AG04450 (cell line): ENCODE data around the gene ABL2. TPM values are rescaled to one million over a fixed set of nuclear protein-coding genes. Genes with fewer than 3 reads are reported as not detected.

Source experiments
- CTCF ChIA-PET: fragments of 300-600, 350-600 bp; formaldehyde crosslinking; extraction: SDS; loops from one replicate; lab custom pipeline; 2022; ENCODE audit warnings: antibody characterized with exemption, inconsistent platforms; lab: Charles Lee
- POLR2A ChIA-PET: fragments of 350-600 bp; formaldehyde crosslinking; extraction: SDS; loops from one replicate; lab custom pipeline; 2021; ENCODE audit warnings: antibody characterized with exemption, inconsistent platforms; lab: Yijun Ruan, JAX
- DNase-seq: peaks from one replicate; pipeline ENCODE4 v3.0.0-alpha.2; 2011; ENCODE audit warnings: low read depth, low spot score
- H3K27ac ChIP-seq: one replicate; pipeline ENCODE4 v1.5.1; 2012; ENCODE audit warnings: low read depth, low read length, control low read depth
- H3K27me3 ChIP-seq: one replicate; pipeline ENCODE4 v1.6.0; 2012; ENCODE audit warnings: low read length; ENCODE audit not compliant: control insufficient read depth, insufficient read depth
- H3K4me3 ChIP-seq: 2 replicates; pipeline ENCODE4 v1.5.1; 2011; ENCODE audit warnings: mild to moderate bottlenecking, low read depth, low read length, control low read depth
- H3K9me3 ChIP-seq: 2 replicates; pipeline ENCODE4 v1.5.1; 2012; ENCODE audit warnings: low read length; ENCODE audit not compliant: control insufficient read depth, insufficient read depth
- CTCF ChIP-seq: IDR thresholded peaks from 2 replicates; pipeline ENCODE4 v1.5.1; 2011; ENCODE audit warnings: low read depth, low read length, control low read depth, inconsistent platforms
- polyA plus RNA-seq: library from polyadenylated mRNA; depleted of rRNA; stranded (reverse); fragments of >200 nt; gene quantifications from 2 replicates; pipeline ENCODE4 v1.2.3, GENCODE V29; 2011

The ABL2 gene
- polyA plus RNA-seq, 1 experiment: 13.9 TPM

DNA sequence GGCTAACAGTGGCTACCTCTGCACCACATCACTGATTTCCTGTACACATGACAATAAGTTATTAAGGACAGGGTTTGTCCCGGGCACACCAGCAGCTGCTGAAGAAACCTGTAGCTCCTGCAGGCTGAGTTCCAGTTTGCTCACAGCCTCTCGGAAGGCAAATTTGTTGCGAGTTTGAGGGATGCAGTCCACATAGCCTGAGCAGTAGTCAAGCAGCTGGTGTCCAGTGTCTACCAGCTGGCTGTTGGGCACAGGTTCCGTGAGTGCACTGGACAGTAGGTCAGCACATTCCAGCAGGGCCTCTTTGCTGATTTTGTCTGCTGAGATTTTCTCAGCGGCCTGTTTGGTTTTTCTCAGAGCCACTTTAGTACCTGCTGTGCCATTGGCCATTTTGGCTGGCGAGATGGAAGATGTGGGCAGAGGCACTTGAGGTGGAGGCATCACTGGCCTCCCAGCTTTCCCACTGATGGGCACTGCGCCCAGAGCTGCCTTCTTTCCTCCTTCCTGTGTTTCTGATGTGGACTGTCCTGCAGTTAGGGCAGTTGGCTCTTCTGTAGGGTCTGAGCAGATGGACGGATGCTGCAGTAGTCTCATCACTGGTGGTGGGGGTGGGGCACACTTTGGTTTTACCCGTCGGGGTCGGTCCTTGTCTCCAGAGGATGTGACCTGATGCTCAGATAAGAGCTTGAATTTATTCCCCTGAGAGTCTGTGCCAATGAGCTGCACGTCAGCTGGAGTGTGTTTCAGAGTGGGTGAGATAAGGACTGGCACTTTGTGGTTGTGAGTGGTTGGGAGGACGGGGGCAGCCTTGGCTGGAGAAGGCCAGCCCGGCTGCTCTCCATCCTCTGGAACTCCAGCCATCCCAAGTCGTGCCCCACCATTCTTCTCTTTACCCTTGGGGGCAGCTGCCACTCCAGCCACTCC lies 121.5 kb downstream of the ABL2 start:
- no peak for DNase-seq
- CTCF ChIA-PET: interaction anchor here (0.8 to 2.9 kb wide), 2 partner anchors 12 to 808 kb away, joined by 3 to 18 read pairs; no protein-coding TSS in a partner anchor
- H3K4me3 ChIP-seq: no peak overlapping the region
- H3K9me3 ChIP-seq: no peaks in the 10 kb centered on the region
- no peaks in the 10 kb centered on the region for H3K27me3 ChIP-seq
- no peak overlapping the region for H3K27ac ChIP-seq
- no peak for TF ChIP-seq CTCF
- POLR2A ChIA-PET: no interaction called here

DNA sequence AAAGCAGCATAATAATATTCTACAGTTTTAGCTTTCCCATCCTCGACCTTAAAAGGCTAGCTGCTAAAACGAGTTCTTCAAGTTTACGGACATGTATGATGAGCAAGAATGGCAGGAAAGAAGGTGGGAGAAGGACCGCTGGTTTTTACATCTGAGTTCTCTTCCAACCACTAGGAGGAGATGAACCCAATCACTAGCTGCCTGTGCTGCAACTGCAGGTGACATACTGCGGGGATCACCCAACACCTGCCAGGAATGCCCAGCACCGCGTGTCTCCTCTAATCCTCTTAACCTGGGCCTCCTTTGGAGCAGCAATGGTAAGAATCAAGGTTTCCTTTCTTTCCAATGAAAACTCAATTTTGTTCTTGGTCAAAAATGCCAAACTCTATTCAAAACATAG lies 124.1 kb downstream of the ABL2 start:
- ChIA-PET POLR2A (no interaction called here), CTCF (interaction anchor here (0.9 to 2.0 kb wide), 6 partner anchors 11 to 265 kb away, joined by 3 to 11 read pairs (median 4); no protein-coding TSS in a partner anchor)
- Histone ChIP-seq H3K27ac (no peak overlapping the region), H3K27me3 (no peaks in the 10 kb centered on the region), H3K9me3 (no peaks in the 10 kb centered on the region), H3K4me3 (no peak overlapping the region)
- TF ChIP-seq CTCF: peak; percentile 50
- no peak for DNase-seq

GRCh38 chr1:179104611-179105250 lies 124.7 kb downstream of the ABL2 start:
- DNase-seq: no peak
- CTCF ChIA-PET: interaction anchor here (2.0 kb wide), 1 partner anchor 89 kb away, joined by 7 read pairs; no protein-coding TSS in a partner anchor
- H3K9me3 ChIP-seq: no peaks in the 10 kb centered on the region
- POLR2A ChIA-PET: no interaction called here
- no peak overlapping the region for H3K27ac ChIP-seq
- H3K4me3 ChIP-seq: no peak overlapping the region
- H3K27me3 ChIP-seq: no peaks in the 10 kb centered on the region
- no peak for TF ChIP-seq CTCF

- Histone ChIP-seq H3K9me3 (no peaks in the 10 kb centered on the region), H3K4me3 (no peak overlapping the region), H3K27me3 (no peaks in the 10 kb centered on the region), H3K27ac (no peak overlapping the region)
- no peak for TF ChIP-seq CTCF
- DNase-seq: no peak
- POLR2A ChIA-PET: no interaction called here
- CTCF ChIA-PET: no interaction called here
Measured at GRCh38 chr1:179103999-179104398, 125.5 kb downstream of the ABL2 start.

DNA sequence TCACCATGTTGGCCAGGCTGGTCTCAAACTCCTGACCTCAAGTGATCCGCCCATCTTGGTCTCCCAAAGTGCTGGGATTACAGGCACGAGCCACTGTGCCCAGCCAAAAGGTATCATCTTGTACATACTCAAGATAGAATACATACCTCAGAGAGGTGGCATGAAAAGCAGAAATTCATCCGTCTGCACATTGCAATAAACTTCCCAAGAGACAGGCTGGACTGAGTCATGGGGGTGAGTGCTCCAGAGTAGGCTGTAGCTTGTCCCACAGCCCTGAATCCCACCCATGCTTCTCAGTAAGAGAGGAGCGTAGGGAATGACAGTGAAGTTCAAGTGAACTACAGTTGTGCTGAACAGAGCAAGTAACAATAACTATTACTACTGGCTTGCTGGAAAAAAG lies 127.9 kb downstream of the ABL2 start:
- no peak overlapping the region for H3K4me3 ChIP-seq
- no peak for TF ChIP-seq CTCF
- ChIA-PET POLR2A (no interaction called here), CTCF (no interaction called here)
- no peaks in the 10 kb centered on the region for H3K27me3 ChIP-seq
- H3K27ac ChIP-seq: no peak overlapping the region
- no peaks in the 10 kb centered on the region for H3K9me3 ChIP-seq
- DNase-seq: no peak
